Caki2 (cell line): Measurements from ENCODE around the gene PITPNM3. TPM values are rescaled to one million over a fixed set of nuclear protein-coding genes. Genes with fewer than 3 reads are reported as not detected.

Experiments
- DNase-seq: peaks from one replicate; pipeline ENCODE4 v3.0.0-alpha.2; 2015; ENCODE audit warnings: low read depth
- in situ Hi-C: cut with HindIII; loops from 2 replicates; pipeline ENCODE4 v1.10.0; 2016; ENCODE audit warnings: low sequenced_read_pairs, low pct_unique_long_range_greater_than_20kb, mixed read lengths
- total RNA-seq: library from RNA; depleted of rRNA; stranded (reverse); fragments of >200 nt; shearing (Covaris generic); gene quantifications from 2 replicates; pipeline ENCODE4 v1.2.3, GENCODE V29; 2014; ENCODE audit warnings: low replicate concordance

The PITPNM3 gene
- total RNA-seq, 1 experiment from 2014 or later, result 2.2 TPM

DNA sequence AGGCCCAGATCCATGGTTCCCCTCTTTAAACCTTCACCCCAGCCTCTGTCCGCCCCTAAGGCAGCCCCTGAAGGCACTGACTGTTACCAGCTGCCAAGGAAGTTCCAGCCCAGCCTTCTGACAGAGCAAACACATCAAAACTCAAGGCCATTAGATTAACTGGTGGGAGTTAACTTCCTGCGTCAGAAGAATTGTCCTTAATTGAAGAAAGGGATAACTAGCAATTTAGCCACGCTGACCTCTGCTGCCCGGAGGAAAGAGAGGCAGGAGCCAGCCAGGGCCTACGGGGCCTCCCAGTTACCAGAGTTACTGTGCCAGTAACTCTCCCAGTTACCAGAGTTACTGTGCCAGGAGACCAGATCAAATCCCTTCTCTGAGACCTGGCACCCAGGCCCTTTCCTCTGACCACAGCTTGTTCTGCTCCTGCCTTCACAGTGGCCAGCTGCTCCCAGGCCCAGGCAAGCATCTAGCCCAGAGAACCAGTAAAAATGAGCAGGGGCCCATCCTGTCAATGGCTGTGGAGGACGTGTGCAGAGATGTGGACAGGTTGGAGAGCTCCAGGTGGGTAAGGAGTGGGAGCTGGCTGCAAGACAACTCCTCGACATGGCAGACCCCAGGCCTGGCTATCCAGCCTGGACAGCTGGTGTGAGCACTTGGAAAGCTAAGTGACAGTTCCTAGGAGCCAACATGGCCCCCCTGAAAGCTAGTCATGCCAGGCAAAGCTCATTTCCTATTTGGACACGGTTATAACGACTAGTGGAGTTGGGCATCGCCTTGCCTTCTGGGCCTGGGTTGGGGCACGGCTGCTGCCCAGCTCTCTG lies 2.8 kb upstream of the PITPNM3 start:
- DNase-seq, result no peak
- in situ Hi-C loops, result no loop called here

DNA sequence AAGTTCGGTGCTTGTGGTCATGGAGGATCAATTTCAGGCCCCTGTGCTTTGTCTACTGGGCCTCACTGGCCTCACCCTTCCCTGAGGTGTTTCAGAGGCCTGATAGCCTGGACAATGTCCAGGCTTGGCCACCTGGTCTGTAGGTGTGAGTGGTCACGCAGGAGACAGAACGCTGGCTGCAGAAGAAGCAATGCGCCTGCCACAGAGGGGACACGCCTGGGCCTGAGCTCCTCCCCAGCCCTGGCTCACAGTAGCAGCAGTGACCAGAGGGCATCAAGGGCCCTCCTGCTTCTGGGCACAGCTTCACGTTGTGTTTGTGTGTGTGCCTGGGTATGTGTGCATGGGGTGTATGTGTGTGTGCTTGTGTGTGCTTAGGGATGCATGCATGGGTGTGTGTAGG lies 1.9 kb upstream of the PITPNM3 start:
- DNase-seq, result no peak
- in situ Hi-C loops, result no loop called here

GRCh38 chr17:6557040-6557438 lies 684 bp upstream of the PITPNM3 start:
- no peak for DNase-seq

DNA sequence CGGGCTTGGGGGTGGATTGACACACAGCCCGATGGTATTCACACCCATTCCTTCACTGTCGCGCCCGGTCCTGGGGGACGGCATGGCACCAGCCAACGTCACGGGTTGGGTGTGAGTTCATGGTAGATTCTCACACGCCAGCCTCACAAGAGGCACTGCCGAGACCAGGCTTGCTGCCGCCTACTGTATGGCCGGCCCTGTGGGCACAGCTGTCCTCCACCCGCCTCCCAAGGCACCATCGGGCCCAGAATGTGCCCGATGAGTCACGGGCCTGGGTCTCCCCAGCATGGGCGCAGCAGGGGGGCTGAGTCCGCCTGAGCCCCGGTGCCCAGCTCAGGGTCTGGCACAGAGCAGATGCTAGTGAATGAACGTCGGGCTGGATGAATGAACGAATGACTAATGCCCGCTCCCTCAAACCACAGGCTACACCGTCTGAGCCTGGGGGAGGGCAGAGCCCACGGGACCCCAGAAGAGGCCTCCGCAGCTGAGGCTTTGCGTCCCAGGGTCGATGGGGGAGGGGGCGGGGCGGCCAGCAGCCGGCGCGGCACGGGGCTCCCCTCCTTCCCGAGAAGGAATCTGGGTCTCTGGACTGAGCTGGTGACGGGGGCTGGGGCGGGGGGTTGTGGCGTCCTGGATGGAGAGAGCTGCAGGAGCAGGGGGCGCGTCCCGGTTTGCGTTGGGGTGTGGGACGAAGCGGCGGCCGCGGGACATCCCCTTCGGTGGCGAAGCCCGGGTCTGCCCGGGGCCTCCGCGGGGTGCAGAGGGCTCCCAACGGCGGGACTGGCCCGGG lies 829 bp downstream of the PITPNM3 start:
- in situ Hi-C loops, result no loop called here
- no peak for DNase-seq

More at GRCh38 chr17:6557040-6557438, 684 bp upstream of the PITPNM3 start:
- in situ Hi-C loops, result no loop called here

- no peak for DNase-seq
- in situ Hi-C loops, result no loop called here
Observed at GRCh38 chr17:6554871-6555330, 1.5 kb downstream of the PITPNM3 start.

- in situ Hi-C loops, result no loop called here
- no peak for DNase-seq
Observed at GRCh38 chr17:6554342-6554741, 2.0 kb downstream of the PITPNM3 start.

DNA sequence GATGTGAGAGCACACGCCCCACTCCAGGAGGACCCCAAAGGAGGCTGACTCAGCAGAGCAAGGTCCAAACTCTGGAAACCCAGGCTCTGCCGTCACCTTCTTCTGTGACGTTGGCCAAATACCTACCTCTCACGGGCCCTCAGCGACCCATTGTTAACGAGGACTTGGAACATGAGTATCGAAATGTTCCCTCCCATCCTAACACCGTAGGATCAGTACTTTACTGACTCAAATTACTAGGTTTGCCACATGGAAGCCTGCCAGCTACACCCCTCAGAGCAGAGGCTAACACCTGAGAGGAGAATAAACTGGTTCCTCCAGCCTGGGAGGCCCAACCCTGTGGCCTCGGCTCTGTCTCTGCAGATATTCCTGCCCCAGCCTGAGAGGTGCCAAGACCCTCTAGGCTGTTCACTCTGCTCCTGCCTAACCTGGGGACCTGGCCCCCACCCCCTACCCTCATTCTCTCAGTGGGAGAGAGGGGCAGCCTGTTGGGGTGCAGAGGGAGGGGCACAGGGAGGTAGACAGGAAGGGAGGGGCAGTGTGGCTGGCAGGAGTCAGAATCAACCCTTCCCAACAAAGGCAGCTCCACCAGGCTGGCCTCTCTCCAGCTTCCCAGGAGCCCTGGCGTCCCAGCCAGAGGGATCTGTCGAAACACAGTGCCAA lies 4.4 kb downstream of the PITPNM3 start:
- in situ Hi-C loops, result no loop called here
- DNase-seq, result no peak

- no peak for DNase-seq
- in situ Hi-C loops, result no loop called here
Observed at GRCh38 chr17:6551356-6551755, 5.0 kb downstream of the PITPNM3 start.

- in situ Hi-C loops, result no loop called here
Observed at GRCh38 chr17:6549384-6550036, 6.8 kb downstream of the PITPNM3 start.

DNA sequence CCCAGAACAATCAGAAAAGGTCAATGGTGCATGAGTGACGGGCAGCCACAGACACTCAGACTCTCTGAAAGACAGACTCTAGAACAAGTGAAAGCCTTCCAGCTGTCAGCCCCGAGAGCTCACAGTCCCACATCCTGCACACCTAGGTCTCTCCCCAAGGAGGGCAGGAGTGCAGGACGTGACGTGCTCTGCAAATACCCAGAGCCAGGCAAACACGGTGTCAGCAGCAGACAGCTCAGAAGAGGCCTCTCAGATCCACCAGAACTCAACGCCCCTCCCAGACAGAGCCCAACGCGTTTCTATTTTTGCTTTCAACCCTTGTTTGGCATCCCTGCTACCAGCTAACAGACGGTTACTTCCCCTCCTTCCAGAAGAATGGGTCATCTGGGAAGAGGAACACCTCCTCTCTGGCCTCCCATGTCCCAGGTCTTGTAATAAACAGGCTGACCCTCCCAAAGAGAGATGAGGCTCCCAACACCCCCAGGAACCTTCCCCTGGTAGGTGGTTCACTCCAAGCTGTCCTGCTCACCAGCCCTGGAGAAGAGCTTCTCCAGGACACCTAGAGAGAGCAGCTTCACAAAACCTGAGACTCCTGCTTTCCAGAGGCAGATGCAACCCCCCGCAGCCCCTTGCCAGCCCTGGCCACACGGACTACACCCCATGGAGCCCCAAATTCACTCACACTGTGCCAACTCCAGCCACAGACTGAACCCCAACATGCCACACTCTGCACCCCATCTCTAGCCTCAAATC lies 7.6 kb downstream of the PITPNM3 start:
- no peak for DNase-seq
- in situ Hi-C loops, result no loop called here

More at GRCh38 chr17:6549384-6550036, 6.8 kb downstream of the PITPNM3 start:
- no peak for DNase-seq

DNA sequence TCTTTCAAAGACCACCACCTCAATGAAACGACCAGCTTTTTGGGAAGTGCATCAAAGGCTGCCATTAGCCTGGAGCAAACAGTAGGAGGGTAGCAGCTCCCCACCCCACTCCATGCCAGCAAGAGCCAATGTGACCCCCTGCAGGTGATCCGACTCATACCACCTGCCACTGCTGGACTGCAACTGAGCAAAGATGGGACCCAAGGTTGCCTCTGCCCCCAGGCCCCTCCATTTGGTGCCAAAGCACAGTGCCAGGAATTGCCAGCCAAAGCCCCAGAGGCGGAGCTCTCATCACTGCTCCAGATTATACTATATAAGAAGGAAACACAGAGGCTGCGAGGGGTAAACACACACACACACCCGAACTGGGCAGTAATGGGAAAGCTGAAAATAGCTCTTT lies 8.3 kb downstream of the PITPNM3 start:
- in situ Hi-C loops, result no loop called here
- DNase-seq, result no peak

DNA sequence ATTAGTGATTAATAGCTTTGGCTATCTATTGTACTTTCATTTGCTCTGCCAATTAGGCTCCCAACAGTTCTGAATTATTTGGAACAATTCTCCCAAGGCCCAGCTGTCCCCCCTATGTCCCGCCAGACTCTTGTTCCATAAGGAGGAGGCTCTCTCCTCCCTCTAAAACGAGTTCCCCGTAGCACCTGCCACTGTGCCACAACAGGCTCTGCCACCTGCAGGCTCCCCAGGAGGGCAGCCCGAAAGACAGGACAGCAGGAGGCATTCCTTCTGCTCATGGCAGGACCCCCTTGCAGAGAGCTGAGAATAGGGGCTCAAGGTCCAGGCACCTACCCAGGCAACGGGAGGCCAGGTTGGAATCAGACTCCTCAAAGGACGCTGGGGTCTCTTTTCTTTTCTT lies 9.0 kb downstream of the PITPNM3 start:
- DNase-seq, result no peak
- in situ Hi-C loops, result no loop called here

DNA sequence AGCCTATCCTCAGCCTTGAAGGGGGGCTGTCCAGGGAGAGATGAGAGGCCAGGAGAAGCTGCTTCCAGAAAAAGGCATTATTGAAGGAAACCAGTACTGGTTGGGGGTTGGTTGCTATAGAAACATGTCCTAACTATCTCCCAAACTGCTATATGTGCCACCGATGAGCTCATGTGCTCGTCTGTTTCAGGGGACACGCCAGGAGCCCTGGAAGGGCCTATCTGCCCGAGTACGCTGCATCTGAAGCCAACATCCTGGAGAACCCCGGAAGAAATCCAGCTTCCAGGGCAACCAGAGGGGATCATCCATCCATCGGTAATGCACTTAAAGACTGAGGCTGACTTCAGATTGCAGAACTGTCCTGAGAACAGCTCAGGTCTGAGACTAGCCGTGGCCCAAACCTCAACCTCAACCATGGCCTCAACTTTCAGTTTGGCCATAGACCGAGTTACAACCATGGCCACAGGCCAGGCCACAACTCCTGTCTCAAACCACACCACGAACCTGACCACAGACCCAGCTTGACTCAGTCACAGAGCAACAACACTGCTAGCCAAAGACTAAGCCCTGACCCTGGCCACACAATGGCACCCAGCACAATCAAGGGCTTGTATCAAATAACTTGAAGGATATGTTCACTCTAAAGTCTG lies 10.2 kb downstream of the PITPNM3 start:
- DNase-seq, result no peak
- in situ Hi-C loops, result no loop called here

DNA sequence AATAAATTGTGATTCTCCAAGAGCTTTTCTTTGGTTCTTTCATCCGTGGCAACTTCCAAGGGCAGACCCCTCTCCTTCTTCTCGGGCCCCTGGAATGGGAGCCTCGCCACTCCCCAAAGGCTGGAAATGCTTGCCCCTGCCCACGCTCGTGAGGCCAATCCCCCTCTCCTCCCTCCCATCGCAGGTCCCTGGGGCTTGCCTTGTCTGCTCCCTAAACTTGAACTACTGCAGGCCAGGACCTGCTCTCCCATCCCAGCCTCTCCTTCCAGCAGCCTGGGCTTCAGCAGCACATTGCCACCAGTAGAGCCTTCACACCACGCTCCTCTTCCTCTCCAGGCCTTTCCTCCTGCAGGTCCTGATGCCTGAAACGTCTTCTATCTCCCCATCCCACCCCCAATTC lies 11.1 kb downstream of the PITPNM3 start:
- in situ Hi-C loops, result no loop called here
- DNase-seq, result no peak

DNA sequence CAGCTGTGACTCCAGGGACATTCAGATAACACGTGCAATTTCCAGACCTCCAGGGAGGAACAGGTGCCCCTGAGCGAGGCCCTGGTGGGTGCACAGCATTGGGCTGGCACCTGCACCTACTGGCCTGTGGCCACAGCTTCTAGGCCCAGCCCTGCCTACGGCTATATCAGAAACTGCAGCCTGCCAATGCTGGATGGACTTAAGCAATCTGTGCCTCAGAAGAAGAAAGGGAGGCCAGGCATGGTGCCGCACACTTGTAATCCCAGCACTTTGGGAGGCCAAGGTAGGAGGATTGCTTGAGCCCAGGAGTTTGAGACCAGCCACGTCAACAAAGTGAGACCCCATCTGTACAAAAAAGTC lies 12.4 kb downstream of the PITPNM3 start:
- in situ Hi-C loops, result no loop called here
- DNase-seq, result no peak

DNA sequence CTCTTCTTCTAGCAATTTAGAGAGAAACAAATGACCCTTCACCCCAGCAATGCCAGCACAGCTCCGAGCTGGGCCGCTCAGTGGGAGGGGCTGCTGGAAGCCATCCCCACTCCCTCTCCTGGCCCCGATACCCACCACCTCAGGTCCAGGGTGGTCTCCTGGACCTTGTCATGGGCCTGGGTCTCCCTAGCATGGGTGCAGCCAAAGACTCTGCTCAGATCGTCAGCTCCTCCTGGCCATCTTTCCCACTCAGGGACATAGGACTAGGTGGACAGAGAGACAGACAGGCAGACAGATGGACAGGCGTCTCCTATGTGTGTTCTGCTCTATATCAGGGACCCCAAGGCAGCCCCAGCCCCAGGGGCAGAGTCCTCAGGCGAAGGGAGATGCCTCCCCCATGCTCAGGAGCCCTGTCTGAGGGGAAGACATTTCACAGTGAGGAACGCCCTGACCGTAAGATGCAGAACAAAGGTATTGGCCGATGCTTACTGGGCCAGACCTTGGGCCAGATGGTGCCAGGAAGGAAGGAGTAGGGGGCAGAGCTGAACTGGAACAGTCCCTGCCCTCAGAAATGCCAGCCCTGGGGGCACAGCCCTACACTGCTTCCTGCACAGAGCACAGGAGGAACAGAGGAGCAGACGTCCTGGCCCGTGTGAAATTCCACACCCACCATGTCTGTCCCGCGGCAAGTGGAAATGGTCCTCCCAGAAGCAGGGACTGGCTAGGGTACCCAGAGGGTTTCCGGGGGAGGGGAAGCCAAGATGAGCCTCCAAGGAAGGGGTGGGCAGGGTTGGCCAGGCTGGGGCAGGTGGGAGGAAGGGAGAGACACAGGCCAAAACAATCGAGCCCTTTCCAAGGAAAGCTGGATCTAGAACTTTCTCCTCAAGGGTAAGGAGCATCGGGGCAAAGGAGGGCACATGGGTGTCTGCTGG lies 13.0 kb downstream of the PITPNM3 start:
- no peak for DNase-seq

More for the DNA sequence above, 13.0 kb downstream of the PITPNM3 start:
- in situ Hi-C loops, result no loop called here
